Keratinocyte (primary cell): ENCODE results near the gene ZNF205.

Experiments used
- CTCF ChIP-seq, 3 experiments: IDR thresholded peaks in 1 of 3; conservative IDR thresholded peaks in 1 of 3; optimal IDR thresholded peaks in 1 of 3; 2 replicates in 2 of 3; 3 replicates in 1 of 3; pipeline versions ENCODE3 to v1.5.1; 2011; ENCODE audit warnings: low read length in 3 of 3, mild to moderate bottlenecking in 3 of 3, moderate library complexity in 2 of 3, control low read depth in 1 of 3, inconsistent platforms in 1 of 3; ENCODE audit not compliant: insufficient read depth in 2 of 3; ENCODE audit errors: extremely low read depth in 1 of 3
- EZH2 ChIP-seq: IDR thresholded peaks from one replicate; pipeline ENCODE4 v1.6.1; 2012; ENCODE audit warnings: inconsistent platforms, mild to moderate bottlenecking, low read length, moderate library complexity

GRCh38 chr16:3127745-3128144 lies 15.4 kb downstream of the ZNF205 start:
- TF ChIP-seq CTCF (optimal IDR thresholded peaks at IDR 0.05 in 1 of 3, IDR thresholded peaks at IDR 0.05 in 1 of 3, conservative IDR thresholded peaks at IDR 0.05 in 1 of 3; ENCODE audit: extremely low read depth in 1 of 3, insufficient read depth in 2 of 3, low read length in 3 of 3) (no peak), EZH2 (no peak)
